Ascending aorta (tissue), 2 donors: ENCODE results near the gene ANKRD11. TPM values are rescaled to one million over a fixed set of nuclear protein-coding genes. Genes with fewer than 3 reads are reported as not detected.

Experiments used
- DNase-seq, 2 donors: peaks; one replicate each; pipeline ENCODE4 v3.0.0-alpha.2; 2019; ENCODE audit warnings: low spot score in 2 of 2
- H3K27ac ChIP-seq, 2 donors: fragments of 200-600 bp; sonication (generic); one replicate each; pipeline ENCODE4 v1.5.1; 2016 to 2017; ENCODE audit warnings: mild to moderate bottlenecking in 1 of 2
- H3K27me3 ChIP-seq: fragments of 200-600 bp; sonication (generic); one replicate; pipeline ENCODE4 v1.5.1; 2017
- H3K36me3 ChIP-seq, 2 donors: fragments of 200-600 bp; sonication (generic); one replicate each; pipeline ENCODE4 v1.5.1; 2016
- H3K4me1 ChIP-seq, 2 donors: fragments of 200-600 bp; sonication (generic); one replicate each; pipeline ENCODE4 v1.5.1; 2016 to 2017; ENCODE audit warnings: mild to moderate bottlenecking in 1 of 2
- H3K4me3 ChIP-seq, 2 donors: fragments of 200-600 bp; sonication (generic); one replicate each; pipeline ENCODE4 v1.5.1; 2016 to 2017; ENCODE audit warnings: mild to moderate bottlenecking in 1 of 2
- H3K9me3 ChIP-seq, 2 donors: fragments of 200-600 bp; sonication (generic); one replicate each; pipeline ENCODE4 v1.5.1; 2016
- CTCF ChIP-seq, 3 experiments: fragments of 200-600 bp in 2 of 3; fragments of 450-650 bp in 1 of 3; sonication (generic) in 2 of 3; IDR thresholded peaks; one replicate each; pipeline ENCODE4 v1.5.1; 2016 to 2019; ENCODE audit warnings: antibody characterized with exemption in 3 of 3, mild to moderate bottlenecking in 1 of 3, moderate library complexity in 1 of 3
- intact Hi-C: fragments of 100-400 bp; cut with DNase I; formaldehyde crosslinking; loops from one replicate; pipeline ENCODE4 v1.15.1; 2023
- total RNA-seq: library from RNA; depleted of rRNA; stranded (reverse); fragments of >200 nt; gene quantifications from one replicate; pipeline ENCODE4 v1.1.0, GENCODE V29; 2016

Gene ANKRD11
- total RNA-seq, 1 donor from 2014 or later: 124 TPM

DNA sequence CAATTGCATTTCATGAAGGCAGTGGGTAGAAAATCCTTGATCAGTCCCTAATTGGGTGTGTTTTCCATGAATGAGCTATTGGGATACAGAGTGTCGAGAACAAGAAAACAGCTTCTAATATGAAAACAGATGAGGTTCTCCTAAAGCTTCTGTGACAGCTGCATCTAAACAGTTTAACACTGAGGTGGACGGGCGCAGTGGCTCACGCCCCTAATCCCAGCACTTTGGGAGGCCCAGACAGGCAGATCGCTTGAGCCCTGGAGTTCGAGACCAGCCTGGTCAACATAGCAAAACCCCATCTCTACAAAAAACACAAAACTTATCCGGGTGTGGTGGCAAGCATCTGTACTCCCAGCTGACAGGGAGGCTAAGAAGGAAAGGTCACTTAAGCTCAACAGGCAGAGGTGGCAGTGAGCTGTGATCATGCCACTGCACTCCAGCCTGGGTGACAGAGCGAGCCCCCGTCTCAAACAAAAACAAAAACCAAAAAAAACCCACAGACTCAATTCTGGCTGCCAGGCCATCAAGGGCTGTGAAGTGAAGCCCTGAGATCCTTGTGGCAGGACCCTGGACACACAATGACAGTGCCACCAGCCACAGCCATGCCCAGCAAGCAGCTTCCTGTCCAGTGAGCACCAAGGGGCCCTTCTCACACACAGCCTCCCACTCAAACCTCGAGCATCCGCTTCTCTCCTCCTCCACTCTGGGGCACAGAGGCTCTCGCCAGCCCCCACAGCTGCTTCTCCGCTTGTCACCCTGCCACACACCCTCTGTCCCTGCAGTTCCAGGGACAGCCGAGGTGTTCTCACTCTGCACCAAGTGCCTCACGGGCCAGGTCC is 44.0 kb downstream of the ANKRD11 start:
- Histone ChIP-seq H3K9me3 (no peaks in the 10 kb centered on the region), H3K36me3 (no peaks in the 10 kb centered on the region), H3K27me3 (no peaks in the 10 kb centered on the region), H3K4me1 (peaks cover 16 to 58% of the 10 kb centered on the region in 2 donors), H3K27ac (no peak overlapping the region), H3K4me3 (no peak overlapping the region)
- no peak for TF ChIP-seq CTCF (IDR thresholded peaks at IDR 0.05)
- DNase-seq: no peak
- intact Hi-C loops: no loop called here

DNA sequence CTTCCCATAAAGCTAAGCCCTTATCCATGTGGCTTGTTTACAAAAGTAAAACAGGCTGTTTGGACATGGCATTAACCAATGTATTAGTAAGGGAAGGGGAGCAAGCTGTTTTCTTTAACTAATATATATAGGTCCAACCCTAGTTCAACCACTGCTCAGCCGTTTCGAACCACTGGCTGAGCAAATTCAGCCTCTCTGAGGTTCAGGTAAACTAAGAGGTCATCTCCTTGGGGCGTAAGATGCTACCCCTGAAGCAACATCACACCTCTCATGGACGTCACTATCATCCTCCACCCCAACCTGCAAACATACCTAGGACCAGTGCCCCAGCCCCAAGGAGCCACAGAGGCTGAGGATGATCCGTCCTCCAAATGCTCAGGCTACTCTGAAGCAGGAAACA is 45.2 kb downstream of the ANKRD11 start:
- no peak for TF ChIP-seq CTCF (IDR thresholded peaks at IDR 0.05)
- Histone ChIP-seq H3K27ac (peak overlapping the region in 1 of 2 donors; percentile 2), H3K4me3 (no peak overlapping the region), H3K4me1 (peaks cover 16 to 58% of the 10 kb centered on the region in 2 donors), H3K9me3 (no peaks in the 10 kb centered on the region), H3K27me3 (no peaks in the 10 kb centered on the region), H3K36me3 (no peaks in the 10 kb centered on the region)
- DNase-seq: no peak
- intact Hi-C loops: no loop called here

GRCh38 chr16:89444728-89445127 is 45.6 kb downstream of the ANKRD11 start:
- intact Hi-C loops: loop anchor here (5.0 kb wide), 1 partner anchor 122 kb away; no protein-coding TSS in a partner anchor
- peaks cover 16 to 58% of the 10 kb centered on the region in 2 donors for H3K4me1 ChIP-seq
- DNase-seq: no peak

DNA sequence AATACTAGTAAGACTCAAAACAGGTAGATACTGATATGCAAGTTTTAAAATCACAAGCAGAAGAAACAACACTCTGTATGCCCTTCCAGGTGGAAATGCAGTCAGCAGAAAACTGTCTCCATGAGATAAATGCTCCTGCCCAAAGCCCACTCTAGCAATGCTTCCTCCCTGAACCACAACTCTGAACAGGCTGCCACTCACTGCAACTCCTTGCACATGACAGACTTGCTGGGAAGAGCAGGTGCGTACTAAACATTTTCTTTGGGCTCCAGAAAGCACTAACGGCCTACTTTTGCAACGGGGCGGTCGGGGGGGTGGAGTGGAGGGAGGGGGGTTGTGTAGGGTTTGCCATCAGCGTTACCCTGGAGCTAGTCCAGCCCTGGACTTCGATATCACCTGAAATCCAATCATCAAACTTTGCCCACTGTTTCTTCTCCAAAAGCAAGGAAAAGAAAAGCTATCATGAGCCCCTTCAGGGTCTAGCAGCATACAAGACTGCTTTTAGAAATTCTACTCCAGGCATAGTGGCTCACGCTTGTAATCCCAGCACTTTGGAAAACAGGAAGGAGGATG is 46.1 kb downstream of the ANKRD11 start:
- no peak for TF ChIP-seq CTCF (IDR thresholded peaks at IDR 0.05)
- Histone ChIP-seq H3K4me3 (no peak overlapping the region), H3K27ac (peak overlapping the region in 1 of 2 donors; percentile 21), H3K9me3 (no peaks in the 10 kb centered on the region), H3K4me1 (peaks cover 16 to 58% of the 10 kb centered on the region in 2 donors), H3K36me3 (no peaks in the 10 kb centered on the region), H3K27me3 (no peaks in the 10 kb centered on the region)
- no peak for DNase-seq
- intact Hi-C loops: loop anchor here (5.0 kb wide), 1 partner anchor 122 kb away; no protein-coding TSS in a partner anchor

More at GRCh38 chr16:89444728-89445127, 45.6 kb downstream of the ANKRD11 start:
- Histone ChIP-seq H3K27me3 (no peaks in the 10 kb centered on the region), H3K4me3 (no peak overlapping the region), H3K36me3 (no peaks in the 10 kb centered on the region), H3K9me3 (no peaks in the 10 kb centered on the region), H3K27ac (peak overlapping the region in 1 of 2 donors; percentile 2)
- TF ChIP-seq CTCF (IDR thresholded peaks at IDR 0.05): no peak

DNA sequence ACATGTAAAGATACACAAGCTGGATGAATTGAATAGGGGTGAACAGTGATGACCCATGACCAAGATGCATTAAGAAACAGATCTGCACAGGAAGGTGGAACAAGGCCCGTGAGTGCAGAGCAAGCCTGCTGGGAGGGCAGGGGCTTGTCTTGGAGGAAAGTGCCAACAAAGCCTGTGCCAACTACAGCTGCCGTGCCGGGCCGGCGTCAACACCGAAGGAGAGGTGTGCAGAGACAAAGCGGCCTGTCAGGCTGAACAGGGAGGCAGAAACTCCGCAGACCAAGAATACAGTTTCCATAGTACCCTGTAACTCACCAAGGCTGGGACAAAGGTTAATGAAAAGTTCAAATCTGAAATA is 46.7 kb downstream of the ANKRD11 start:
- intact Hi-C loops: loop anchor here (2.0 to 5.0 kb wide), 2 partner anchors 45 to 121 kb away; no protein-coding TSS in a partner anchor
- Histone ChIP-seq H3K27ac (no peak overlapping the region), H3K4me1 (peaks cover 13 to 56% of the 10 kb centered on the region in 2 donors), H3K36me3 (no peaks in the 10 kb centered on the region), H3K9me3 (no peaks in the 10 kb centered on the region), H3K27me3 (no peaks in the 10 kb centered on the region), H3K4me3 (no peak overlapping the region)
- DNase-seq: no peak
- TF ChIP-seq CTCF (IDR thresholded peaks at IDR 0.05): no peak
